Femur (tissue), 1 donor: ENCODE data around the gene GSS.
"Not testable (repeated sequence)": the region's sequence is repeated elsewhere in the genome, so short reads cannot be mapped to it uniquely, and the experiment has no call there.

Experiments
- DNase-seq: peaks from one replicate; pipeline ENCODE4 v3.0.0-alpha.2; 2017

The GSS gene

DNA sequence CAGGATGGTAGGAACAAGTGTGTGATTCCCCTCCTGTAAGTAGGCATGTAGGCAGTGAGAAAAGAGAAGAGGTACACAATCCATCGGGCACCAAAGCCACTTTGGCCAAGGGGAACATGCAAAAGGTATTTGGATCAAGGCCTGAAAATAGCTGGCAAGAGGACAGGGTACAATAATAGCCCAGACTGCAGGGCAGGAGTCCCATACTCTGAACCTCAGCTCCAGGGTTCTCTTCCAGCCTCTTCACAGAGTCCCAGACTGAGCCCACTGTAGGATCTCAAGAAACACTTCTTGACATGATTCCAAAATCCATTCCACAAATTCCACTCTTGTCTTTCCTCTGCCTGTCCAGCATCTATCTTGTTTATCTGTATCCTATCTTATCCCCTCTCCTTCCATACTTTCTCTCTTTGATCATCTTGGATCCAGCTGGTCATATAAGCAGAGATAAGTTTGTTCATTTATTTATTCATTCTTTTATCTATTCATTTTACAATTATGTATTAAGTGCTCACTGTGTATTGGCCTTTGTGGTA is 59.5 kb downstream of the GSS start:
- DNase-seq, result no peak

DNA sequence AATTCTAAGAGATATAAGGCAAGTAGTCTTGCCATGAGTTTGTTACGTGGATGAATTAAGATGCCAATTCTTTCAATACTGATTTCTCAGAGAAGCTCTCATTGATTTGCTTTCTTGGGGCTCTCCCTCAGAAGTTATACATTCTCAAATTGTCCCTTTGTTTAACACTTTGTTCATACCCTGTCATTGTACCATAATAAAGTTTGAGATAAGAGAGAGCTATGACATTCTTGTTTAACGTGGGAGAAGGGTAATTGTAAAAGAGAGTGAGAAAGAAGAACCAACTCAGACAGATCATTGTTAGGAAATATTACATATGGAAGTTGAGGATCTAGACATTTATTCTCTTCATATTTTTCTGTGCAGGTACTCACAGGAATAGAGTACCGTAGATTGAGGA is 60.1 kb downstream of the GSS start:
- no peak for DNase-seq

DNA sequence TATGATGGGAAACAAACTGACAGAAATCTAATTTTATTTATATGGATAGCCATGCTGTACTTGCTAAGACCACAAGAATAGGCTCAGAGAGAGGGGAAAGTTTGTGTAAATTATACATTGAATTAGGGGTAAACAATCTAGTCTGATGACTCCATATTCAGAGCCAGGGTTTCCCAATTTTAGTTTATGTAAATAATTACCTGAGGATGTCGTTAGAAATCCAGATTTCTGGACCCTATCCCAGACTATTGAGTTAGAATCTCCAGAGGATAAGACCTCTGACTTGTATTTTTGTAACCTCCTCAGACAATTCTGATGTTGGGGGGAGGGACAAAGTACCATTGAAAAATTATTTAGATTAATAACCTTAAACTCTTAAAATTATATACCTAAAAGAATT is 60.9 kb downstream of the GSS start:
- no peak for DNase-seq

DNA sequence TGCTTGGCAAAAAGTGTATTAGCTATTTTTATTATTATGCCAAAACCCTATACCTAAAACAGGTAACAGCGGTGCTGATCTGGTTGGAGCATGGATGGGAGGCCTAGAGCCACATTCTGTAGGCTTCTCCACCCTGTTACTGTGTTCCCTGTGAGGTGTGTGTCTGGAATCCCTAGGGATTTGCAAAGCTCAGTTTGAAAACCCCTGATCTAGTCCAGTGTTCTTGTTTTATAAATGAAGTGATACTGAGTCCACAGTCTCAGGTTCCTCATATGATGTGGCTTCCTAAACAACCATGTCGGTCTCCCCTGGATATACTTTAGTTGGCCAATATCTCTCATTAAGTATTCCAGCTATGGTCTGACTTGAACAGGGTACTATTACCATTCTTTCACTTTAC is 62.9 kb downstream of the GSS start:
- no peak for DNase-seq

GRCh38 chr20:34891166-34892062 is 64.2 kb downstream of the GSS start:
- no peak for DNase-seq

DNA sequence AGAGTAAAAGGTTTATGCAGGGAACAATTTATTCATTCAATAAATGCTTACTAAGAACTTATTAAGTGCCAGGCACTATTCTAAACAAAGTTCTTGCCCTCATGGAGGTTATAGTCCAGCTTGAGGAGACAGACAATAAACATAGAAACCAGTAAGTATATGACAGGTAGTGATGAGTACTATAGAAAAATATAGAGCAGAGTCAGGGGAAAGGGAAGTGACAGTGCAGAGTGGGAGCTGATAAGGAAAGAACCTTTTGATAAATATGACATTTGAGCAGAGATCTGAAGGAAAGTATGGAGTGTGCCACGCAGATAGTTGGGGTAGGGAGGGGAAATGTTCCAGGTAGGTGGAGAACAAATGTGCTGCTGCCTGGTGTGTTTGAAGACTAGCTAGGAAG is 67.1 kb downstream of the GSS start:
- no peak for DNase-seq

DNA sequence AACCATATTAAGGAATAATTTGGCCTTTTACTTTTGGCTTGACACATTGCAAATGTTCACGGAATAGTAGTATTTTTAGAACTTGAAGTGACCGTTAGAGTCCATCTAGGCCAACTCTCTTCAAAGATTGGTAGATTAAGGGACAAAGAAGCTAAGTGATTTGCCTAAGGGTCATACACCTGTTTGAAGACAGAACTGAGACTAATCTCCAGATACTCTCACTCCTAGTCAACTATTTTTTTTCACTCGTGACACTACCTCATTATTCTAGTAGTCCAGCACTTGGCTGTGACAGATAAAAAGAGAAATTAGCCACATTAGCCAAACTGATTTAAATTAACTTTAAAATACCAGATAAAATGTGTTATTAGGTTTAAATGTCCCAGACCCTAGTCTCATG is 68.6 kb downstream of the GSS start:
- no peak for DNase-seq

DNA sequence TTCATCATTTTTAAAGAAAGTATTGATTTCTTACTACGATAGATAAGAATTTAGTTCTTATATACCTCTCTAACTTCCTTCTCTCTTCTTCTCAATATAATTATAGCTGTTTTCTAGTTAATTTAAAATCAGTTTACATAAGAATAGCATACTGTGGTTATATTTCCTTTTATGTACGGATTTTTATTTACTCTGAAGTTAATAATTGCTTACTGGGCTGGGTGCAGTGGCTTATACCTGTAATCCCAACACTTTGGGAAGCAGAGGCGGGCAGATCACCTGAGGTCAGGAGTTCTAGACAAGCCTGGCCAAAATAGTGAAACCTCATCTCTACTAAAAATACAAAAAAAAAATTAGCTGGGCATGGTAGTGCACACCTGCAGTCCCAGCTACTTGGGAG is 69.5 kb downstream of the GSS start:
- no peak for DNase-seq

DNA sequence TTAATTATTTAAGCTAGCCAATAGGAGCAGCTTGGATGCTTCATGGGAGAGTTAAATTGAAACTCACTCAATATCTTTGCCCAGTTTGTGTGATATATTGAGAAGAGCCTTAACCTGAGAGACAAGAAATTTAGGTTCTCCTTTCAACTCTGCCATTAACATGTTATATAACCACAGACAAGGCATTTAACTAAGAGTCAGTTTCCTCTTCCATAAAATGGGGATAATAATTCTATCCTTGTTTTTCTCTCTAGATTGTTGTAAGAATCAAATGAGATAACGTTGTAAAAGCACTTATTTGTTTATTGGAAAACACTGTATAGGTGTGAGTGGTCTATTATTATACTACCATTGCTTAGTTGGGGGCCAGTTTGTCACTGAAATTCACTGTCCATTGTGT is 71.3 kb downstream of the GSS start:
- no peak for DNase-seq

DNA sequence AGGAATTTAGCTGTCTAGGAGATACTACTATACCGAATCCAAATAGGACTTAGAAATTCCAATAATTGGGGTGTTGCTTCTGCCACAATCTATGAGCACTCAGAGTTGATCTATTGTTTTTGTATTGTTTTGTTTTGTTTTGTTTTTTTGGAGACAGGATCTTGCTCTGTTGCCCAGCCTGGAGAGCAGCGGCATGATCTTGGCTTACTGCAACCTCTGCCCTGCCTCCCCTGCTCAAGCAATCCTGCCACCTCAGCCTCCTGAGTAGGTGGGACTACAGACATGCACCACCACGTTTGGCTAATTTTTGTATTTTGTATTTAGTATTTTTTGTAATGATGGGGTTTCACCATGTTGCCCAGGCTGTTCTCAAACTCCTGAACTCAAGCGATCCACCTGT is 71.8 kb downstream of the GSS start:
- no peak for DNase-seq

DNA sequence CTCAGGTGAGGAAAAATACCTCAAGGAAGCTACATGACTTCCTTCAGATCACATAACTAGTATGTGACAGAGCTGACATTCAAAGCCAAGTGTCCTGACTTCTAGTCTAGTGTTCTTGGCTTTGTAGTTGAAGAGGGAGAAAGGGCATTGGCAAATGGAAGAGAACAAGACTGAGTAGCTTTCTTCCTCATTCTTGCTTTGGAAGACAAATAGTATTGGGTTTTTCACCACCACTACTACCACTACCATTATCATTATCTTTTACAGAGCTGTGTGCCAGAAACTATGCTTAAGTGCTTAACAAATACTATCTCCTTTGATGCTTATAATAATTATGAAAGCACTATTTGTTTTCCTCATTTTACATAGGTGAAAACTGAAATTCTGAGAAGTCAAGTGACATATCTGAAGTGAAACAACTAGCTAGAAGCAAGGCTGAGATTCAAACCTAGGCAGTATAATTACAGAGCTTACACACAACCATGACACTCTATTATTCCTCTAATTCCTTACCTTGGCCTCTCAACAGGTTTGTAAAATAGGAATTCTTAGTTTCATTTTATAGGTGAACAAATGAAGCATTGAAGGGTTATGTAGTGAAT is 72.4 kb downstream of the GSS start:
- no peak for DNase-seq

DNA sequence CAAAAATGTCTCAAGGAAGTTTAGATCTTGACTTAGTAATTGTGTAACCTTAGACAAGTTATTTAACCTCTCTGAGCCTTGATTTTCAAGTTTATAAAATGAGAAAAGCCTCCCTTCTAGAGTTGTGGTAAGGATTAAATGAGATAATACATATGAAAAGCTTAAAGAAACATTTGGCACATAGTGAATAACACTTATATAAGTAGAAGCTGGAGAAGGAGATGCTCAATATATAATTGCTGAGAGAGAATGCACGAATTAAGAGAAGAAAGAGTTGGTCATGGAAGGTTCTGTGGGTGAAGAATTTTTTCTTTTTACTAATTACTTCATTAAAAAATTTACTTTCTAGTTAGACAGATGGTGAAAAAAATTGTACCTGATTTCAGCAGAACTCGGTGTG is 73.9 kb downstream of the GSS start:
- no peak for DNase-seq

- not testable (repeated sequence) for DNase-seq
Measured at GRCh38 chr20:34880971-34881370, 74.6 kb downstream of the GSS start.

GRCh38 chr20:34880215-34880850 is 75.3 kb downstream of the GSS start:
- no peak for DNase-seq
